ENCODE results near the gene LRRC74B. TPM values are rescaled to one million over a fixed set of nuclear protein-coding genes. Genes with fewer than 3 reads are reported as not detected.

The LRRC74B gene
- total RNA-seq, 1 donor from 2014 or later, result 3.6 TPM

DNA sequence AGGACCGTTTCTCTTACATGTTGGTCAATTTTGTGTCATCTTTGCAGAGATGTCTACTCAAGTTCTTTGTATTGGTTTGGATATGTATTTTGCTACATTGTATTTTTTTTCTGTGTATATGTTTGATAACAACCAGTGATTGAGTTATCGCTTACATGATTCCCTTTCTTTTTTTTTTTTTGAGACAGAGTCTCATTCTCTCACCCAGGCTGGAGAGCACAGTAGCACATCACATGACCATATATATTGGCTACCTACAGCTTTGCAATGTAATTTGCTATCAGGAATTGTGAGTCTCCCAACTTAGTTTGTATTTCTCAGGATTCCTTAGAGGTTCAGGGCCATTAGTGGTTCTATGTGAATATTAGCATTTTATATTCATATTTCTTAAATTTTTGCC, 59.5 kb downstream of the LRRC74B start:
- ATAC-seq, result no peak
- no peak overlapping the region for H3K4me3 ChIP-seq
- DNase-seq, result no peak
- peaks cover 5% of the 10 kb centered on the region for H3K4me1 ChIP-seq
- no peak for TF ChIP-seq CTCF (IDR thresholded peaks at IDR 0.05)
- no peaks in the 10 kb centered on the region for H3K9me3 ChIP-seq
- no peak overlapping the region for H3K27ac ChIP-seq
- peaks cover 11% of the 10 kb centered on the region for H3K27me3 ChIP-seq (ENCODE audit: low read depth)
- no peaks in the 10 kb centered on the region for H3K36me3 ChIP-seq
- intact Hi-C loops (cut with DNase I), result no loop called here

GRCh38 chr22:21106000-21106399, 60.3 kb downstream of the LRRC74B start:
- Histone ChIP-seq H3K4me3 (no peak overlapping the region), H3K27me3 (ENCODE audit: low read depth) (peaks cover 9% of the 10 kb centered on the region), H3K4me1 (peaks cover 5% of the 10 kb centered on the region), H3K9me3 (no peaks in the 10 kb centered on the region), H3K36me3 (no peaks in the 10 kb centered on the region), H3K27ac (no peak overlapping the region)
- no peak for TF ChIP-seq CTCF (IDR thresholded peaks at IDR 0.05)
- DNase-seq (no peak), ATAC-seq (no peak)
- intact Hi-C loops (cut with DNase I), result no loop called here

GRCh38 chr22:21108379-21109115, 62.8 kb downstream of the LRRC74B start:
- Histone ChIP-seq H3K27ac (no peak overlapping the region), H3K4me1 (no peaks in the 10 kb centered on the region), H3K9me3 (no peaks in the 10 kb centered on the region), H3K27me3 (ENCODE audit: low read depth) (peaks cover 5% of the 10 kb centered on the region), H3K36me3 (no peaks in the 10 kb centered on the region), H3K4me3 (no peak overlapping the region)
- intact Hi-C loops (cut with DNase I), result no loop called here
- ATAC-seq (no peak), DNase-seq (no peak)
- no peak for TF ChIP-seq CTCF (IDR thresholded peaks at IDR 0.05)

Small RNA genes within 50 kb of the gene (microRNA-seq; reads per million reads assigned to microRNA genes)
- gene MIR649 (ENCODE audit: borderline number of aligned reads), result not detected

Other genes with a start within 250 kb of the LRRC74B start
- 109 TPM for gene PI4KA, start 187.1 kb upstream of the LRRC74B start, total RNA-seq
- gene SNAP29, start 186.9 kb upstream of the LRRC74B start, total RNA-seq, result 22.5 TPM
- 53.5 TPM for gene CRKL, start 128.5 kb upstream of the LRRC74B start, total RNA-seq
- gene AIFM3, start 78.7 kb upstream of the LRRC74B start, total RNA-seq, result 12.3 TPM
- gene LZTR1, start 63.6 kb upstream of the LRRC74B start, total RNA-seq, result 51.6 TPM
- gene THAP7, start 43.8 kb upstream of the LRRC74B start, total RNA-seq, result 24.3 TPM
- gene P2RX6, start 30.8 kb upstream of the LRRC74B start, total RNA-seq, result 2.1 TPM
- 0.47 TPM for gene SLC7A4, start 13.4 kb upstream of the LRRC74B start, total RNA-seq

All from lower lobe of right lung (tissue), 2 donors.